ENCODE measurements around the gene GPR45.
"Not testable (repeated sequence)": the region's sequence is repeated elsewhere in the genome, so short reads cannot be mapped to it uniquely, and the experiment has no call there.

The GPR45 gene

DNA sequence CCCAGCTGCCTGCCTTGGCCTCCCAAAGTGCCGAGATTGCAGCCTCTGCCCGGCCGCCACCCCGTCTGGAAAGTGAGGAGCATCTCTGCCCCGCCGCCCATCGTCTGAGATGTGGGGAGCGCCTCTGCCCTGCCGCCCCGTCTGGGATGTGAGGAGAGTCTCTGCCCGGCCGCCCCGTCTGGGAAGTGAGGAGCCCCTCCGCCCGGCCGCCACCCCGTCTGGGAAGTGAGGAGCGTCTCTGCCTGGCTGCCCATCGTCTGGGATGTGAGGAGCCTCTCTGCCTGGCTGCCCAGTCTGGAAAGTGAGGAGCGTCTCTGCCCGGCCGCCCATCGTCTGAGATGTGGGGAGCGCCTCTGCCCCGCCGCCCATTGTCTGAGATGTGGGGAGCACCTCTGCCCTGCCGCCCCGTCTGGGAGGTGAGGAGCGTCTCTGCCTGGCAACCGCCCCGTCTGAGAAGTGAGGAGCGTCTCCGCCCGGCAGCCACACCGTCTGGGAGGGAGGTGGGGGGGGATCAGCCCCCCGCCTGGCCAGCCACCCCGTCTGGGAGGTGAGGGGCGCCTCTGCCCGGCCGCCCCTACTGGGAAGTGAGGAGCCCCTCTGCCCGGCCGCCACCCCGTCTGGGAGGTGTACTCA, 9.6 kb downstream of the GPR45 start:
- intact Hi-C loops (cut with DNase I); DNase-seq: not testable (repeated sequence)

DNA sequence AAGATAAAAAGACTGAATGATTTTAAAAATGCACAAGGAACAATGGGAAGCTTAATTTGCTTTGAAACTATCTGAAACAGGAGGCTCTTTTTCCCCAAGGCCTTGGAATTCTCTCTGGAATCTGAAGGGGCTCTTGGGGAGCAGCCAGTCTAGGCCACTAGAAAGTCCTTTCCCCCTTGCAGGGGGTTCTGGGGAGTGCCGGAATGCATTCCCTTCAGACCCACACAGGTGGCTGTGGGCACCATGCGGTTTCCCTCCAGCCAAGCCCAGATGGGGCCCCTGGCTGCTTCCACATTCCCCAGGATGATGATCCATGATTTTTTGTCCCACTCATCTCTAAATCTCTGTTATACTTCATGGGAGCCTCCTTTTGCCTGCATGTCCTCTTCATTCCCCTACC, 10.7 kb downstream of the GPR45 start:
- intact Hi-C loops (cut with DNase I): no loop called here

GRCh38 chr2:105254531-105255210, 13.1 kb downstream of the GPR45 start:
- intact Hi-C loops (cut with DNase I): no loop called here
- DNase-seq: no peak

More for the DNA sequence above, 10.7 kb downstream of the GPR45 start:
- no peak for DNase-seq

DNA sequence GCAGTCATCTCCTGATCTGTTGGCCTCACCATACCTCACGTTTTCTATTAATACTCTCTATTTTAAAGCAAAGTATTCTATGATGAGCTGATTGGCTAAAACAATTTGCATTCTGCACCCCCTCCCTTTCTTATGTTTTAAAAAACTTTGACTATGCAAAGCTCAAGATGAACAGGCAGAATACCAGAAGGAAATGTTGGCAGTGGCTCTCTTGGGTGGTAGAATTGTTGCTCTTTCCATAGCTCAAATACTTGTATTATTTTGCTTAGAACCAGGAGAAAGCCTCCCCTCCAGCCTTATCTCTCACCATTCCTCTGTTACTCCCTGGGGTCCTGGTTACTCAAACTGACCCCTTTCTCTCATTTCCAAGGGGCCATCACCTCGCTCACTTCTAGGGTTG, 14.4 kb downstream of the GPR45 start:
- intact Hi-C loops (cut with DNase I): no loop called here

DNA sequence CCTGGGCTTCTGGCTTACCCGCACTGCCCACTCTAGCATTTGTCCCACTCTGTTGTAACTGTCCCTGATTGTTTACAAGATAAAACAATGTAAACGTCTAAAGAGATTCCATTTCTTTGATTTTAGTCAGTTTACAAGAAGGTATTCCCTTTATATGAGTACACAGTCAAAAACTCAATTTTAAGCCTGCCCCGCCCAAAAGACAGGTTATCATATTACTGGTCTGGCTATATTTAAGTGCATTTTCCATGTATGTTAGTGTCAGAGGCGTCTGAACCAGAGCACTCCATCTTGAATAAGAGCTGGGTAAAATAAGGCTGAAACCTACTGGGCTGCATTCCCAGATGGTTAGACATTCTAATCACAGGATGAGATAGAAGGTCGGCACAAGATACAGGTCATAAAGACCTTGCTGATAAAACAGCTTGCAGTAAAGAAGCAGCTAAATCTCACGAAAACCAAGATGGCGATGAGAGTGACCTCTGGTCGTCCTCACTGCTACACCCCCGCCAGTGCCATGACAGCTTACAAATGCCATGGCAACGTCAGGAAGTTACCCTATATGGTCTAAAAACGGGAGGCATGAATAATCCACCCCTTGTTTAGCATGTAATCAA, 15.0 kb downstream of the GPR45 start:
- intact Hi-C loops (cut with DNase I): no loop called here

More for the DNA sequence above, 14.4 kb downstream of the GPR45 start:
- DNase-seq: no peak

DNA sequence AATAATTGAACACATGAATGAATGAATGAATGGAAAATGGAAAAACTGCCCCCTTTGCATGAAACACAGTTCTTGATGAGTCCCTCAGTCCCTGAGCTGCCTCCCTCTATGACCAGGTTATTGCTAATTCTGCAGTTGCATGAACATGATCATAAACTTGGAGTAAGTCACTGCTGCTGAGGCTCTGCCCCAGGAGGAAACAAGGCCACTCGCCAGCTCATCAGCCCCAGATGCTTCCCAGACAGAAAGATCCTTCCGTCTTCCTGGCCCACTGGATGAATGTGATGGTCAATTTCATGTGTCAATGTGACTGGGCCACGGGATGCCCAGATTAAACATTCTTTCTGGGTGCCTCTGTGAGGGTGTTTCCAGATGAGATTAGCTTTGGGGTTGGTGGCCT, 16.4 kb downstream of the GPR45 start:
- no peak for DNase-seq
- intact Hi-C loops (cut with DNase I): no loop called here

More for the DNA sequence above, 15.0 kb downstream of the GPR45 start:
- no peak for DNase-seq

DNA sequence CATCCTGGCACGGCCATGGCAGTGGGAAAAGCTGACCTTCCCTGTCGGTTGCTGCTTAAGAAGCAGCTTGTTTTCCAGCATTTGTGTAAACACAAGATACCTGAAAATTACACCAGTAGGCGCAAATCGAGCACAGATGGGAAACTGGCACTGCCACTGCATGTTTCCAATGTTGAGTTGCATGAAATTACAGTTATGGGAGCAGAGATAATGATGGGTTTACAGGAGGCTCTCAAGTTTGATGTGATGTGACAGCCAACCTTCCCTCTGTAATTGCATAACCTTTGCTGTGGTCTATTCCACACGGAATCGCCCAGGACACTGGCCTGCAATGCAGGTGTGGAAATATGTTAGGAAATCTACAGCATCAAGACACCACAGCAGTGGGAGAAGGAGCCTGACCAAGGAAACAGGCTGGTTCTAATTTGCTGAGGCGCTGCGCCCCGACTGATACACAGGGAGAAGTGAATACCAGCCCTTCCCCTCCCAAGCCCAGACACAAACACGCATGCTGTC, 17.4 kb downstream of the GPR45 start:
- no peak for DNase-seq
- intact Hi-C loops (cut with DNase I): no loop called here

GRCh38 chr2:105261061-105261460, 19.5 kb downstream of the GPR45 start:
- DNase-seq: no peak
- intact Hi-C loops (cut with DNase I): no loop called here

DNA sequence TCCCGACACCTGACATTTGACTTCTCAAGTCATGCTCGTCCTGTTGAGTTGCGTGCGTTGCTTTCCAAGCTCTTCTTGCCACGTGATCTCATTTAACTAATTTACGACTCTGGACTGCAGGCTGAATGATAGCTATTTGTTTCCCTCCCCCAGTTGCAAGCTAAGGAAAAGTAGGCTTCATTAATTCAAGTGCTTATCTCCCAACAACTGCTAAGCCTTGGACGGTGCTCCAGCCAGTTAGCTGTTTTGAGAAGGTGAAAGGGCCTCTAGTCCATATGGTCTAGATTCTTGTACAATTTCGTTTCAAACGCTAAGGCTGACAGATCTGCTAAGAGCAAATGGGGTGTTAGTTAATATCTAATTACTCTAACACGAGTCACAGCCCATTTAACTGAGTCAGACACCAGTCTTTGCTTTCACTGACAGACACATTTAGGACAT, 21.1 kb downstream of the GPR45 start:
- peak in 1 of 42 donors; percentile 9 for DNase-seq
- intact Hi-C loops (cut with DNase I): no loop called here

DNA sequence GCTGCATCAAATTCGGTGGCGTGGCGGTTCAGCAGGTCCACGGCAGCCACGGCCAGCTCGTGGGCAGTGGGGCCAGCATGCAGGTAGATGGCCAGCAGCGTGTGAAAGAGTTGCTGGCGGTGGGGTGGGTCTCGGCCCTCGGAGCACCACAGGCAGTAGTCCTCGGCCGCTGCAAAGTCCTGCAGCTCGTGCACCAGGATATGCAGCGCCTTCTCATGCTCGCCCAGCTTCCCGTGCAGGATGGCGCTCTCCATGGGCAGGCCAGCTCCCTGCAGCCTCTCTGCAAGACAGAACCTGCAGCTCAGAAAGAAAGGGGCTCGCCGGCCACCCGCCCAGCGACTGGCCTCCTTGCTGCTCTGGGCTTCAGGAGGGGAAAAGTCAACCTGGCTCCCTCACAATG, 27.9 kb downstream of the GPR45 start:
- DNase-seq: no peak
- intact Hi-C loops (cut with DNase I): no loop called here

DNA sequence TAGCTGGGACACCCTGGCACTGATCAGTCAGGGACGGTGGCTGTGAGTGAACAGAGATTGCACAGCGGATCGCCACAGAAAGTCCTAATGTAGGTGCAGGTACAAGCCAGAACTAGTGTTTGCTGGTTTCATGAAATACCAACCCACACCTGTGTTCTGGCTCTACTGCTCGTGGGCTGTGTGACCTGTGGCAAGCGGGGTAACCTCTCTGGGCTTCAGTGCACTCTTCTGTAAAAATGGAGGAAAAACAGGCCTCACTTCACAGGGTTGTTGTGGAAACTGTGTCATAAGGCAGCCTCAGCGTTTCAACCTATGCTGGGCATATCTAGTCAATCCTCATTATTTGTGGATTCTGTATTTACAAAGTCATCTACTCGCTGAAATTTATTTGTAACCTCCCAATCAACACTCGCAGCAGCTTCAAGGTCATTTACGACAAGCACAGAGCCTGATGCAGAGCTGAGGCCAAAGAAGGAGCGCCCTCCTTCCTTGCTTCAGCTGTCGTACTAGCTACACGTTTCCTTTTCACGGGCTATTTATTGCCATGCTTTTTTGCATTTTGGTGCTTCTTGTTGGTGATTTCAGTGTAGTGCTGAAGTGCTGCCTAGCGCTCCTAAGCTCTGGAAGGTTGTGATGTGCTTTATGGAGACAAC, 30.0 kb downstream of the GPR45 start:
- intact Hi-C loops (cut with DNase I): no loop called here
- DNase-seq: no peak

GRCh38 chr2:105272176-105272575, 30.6 kb downstream of the GPR45 start:
- DNase-seq: no peak
- intact Hi-C loops (cut with DNase I): no loop called here

GRCh38 chr2:105274046-105274445, 32.5 kb downstream of the GPR45 start:
- DNase-seq: no peak
- intact Hi-C loops (cut with DNase I): no loop called here

- peak in 1 of 42 donors; percentile 18 for DNase-seq
- intact Hi-C loops (cut with DNase I): no loop called here
Measured at GRCh38 chr2:105278654-105279053, 37.1 kb downstream of the GPR45 start.

DNA sequence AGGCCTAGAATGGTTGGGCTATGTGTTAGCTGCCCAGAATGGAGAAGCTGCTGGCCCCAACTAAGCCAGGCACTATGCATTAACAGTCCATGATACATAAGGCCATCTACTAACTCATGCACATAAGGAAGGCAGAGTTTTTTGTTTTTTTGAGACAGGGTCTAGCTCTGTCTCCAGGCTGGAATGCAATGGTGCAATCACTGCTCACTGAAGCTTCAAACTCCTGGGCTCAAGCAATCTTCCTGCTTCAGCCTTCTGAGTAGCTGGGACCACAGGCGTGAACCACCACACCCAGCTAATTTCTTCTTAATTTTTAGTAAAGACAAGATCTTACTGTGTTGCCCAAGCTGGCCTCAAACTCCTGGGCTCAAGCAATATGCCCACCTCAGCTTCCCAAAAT, 37.6 kb downstream of the GPR45 start:
- DNase-seq: no peak
- intact Hi-C loops (cut with DNase I): no loop called here

GRCh38 chr2:105280281-105280680, 38.7 kb downstream of the GPR45 start:
- DNase-seq: no peak
- intact Hi-C loops (cut with DNase I): no loop called here

DNA sequence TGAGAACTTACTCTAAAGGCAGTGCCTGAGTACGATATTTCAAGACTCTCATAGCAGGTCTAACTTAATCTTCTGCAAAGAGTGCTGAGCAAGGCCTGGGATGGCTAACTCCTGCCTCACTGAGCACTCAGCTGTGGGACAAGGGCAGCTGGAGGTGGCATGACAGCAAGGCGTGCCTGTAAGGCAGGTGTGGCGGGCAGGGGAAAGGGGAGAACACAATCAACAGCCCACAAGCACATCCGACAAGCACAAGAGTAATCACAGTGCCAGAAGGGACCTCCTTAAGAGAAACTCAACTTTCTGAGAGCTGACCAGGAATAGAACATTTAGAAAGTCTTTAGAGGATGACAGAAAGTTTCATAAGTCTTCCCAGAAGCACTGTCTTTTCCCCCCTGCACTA, 42.0 kb downstream of the GPR45 start:
- no peak for DNase-seq
- intact Hi-C loops (cut with DNase I): no loop called here

DNA sequence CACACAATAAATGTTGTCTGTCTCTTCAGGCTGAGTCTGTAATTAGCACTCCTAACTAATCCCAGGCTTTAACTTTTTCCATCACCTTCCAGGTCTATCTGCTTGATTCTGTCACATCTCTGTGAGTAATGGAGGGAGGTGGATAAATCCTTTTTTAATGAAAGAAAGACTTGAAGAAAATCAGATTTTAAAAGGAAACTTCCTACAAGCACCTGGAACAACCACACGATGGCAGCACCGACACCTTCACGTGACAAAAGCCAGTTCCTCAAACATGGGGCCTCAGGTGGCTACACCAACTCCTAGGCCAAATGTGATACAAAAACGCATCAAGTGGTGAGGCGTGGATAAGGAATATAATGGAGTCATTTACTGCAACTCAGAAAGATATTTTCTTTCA, 46.1 kb downstream of the GPR45 start:
- intact Hi-C loops (cut with DNase I): no loop called here

DNA sequence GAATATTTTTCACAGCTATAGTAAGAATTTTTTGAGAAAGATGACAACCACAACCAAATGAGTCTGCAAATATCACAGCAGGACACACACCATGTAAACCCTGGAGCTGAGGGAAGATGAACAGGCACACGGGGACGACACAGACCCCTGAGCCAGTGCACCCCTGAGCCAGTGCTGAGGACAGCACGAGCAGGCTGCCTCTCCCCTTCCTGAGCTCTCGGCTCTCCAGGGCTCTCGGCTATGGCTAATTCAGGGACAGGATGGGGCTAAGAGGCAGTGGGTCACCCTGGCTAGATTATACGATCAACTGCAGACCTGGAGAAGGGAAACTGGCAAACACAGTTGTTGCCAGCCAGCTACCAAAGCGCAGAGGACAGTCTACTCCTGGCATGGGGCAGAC, 46.6 kb downstream of the GPR45 start:
- no peak for DNase-seq
- intact Hi-C loops (cut with DNase I): no loop called here

More for the DNA sequence above, 46.1 kb downstream of the GPR45 start:
- DNase-seq: peak in 12 of 42 donors; percentile 6 to 57 (median 26)
